Retinal pigment epithelial cell (primary cell): Measurements from ENCODE around the gene ETV1.

Source experiments
- DNase-seq: peaks from one replicate; pipeline ENCODE4 v3.0.0-alpha.2; 2010; ENCODE audit warnings: low read depth
- H3K4me3 ChIP-seq: 2 replicates; pipeline ENCODE4 v1.5.1; 2011; ENCODE audit warnings: mild to moderate bottlenecking, low read length, control low read depth, moderate library complexity
- TF ChIP-seq, protein P1 (sequence below): conservative IDR thresholded peaks from 2 replicates; pipeline ENCODE4 v1.5.1; 2011; ENCODE audit warnings: low read depth, low read length, control low read depth, inconsistent platforms

The ETV1 gene

DNA sequence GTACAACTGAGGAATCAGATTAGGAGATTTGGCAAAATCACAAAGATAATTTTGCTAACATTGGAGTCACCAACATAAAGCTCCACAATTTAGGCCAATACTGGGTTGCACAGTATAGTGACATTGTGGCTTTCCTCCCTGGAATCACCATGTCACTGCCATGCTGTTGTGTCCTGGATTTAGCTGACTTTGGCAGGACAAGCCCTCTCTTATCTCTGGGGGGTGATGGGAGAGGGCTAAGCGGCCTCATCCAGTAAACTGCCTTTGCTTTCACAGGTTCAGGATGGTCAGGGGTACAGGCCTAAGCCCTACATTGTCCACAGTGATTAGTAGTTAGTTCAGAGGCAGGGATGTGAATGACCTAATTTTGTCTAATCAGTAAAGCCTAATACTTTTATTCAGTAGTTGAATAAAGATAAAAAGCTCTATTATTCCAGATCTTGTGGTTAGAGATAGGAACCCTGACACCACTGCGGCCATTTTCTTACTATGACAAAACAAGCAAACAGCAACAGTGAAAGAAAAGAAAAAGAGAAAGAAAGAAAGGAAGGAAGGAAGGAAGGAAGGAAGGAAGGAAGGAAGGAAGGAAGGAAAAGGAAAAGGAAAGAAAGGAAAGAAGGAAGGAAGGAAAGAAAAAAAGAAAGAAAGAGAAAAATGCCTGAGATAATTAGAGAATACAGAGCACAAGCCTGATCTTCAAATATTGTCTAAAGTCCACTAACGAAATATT, 140.1 kb downstream of the ETV1 start:
- TF ChIP-seq, protein P1, sequence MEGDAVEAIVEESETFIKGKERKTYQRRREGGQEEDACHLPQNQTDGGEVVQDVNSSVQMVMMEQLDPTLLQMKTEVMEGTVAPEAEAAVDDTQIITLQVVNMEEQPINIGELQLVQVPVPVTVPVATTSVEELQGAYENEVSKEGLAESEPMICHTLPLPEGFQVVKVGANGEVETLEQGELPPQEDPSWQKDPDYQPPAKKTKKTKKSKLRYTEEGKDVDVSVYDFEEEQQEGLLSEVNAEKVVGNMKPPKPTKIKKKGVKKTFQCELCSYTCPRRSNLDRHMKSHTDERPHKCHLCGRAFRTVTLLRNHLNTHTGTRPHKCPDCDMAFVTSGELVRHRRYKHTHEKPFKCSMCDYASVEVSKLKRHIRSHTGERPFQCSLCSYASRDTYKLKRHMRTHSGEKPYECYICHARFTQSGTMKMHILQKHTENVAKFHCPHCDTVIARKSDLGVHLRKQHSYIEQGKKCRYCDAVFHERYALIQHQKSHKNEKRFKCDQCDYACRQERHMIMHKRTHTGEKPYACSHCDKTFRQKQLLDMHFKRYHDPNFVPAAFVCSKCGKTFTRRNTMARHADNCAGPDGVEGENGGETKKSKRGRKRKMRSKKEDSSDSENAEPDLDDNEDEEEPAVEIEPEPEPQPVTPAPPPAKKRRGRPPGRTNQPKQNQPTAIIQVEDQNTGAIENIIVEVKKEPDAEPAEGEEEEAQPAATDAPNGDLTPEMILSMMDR: no peak
- DNase-seq: no peak
- no peak overlapping the region for H3K4me3 ChIP-seq

DNA sequence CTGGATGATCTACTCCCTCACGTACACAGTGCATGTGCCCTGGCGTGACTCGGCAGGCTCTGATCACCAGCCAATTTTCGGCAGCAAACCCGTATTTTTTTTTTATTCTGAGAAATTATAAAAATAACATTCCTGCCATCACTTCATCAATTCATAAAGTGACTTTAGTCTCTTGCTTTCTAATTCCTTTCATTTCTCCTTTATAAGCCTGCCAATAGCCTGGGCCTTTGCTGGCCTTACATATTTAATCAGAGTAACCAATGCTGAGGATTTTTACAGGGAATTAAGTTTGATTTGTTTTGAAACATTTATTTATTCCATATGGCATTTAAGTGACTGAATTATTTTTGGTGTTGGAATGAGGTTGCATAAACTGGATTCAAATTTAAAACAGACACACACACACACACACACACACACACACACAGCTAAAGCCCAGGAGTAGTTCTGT, 140.8 kb downstream of the ETV1 start:
- TF ChIP-seq, protein P1: no peak
- DNase-seq: no peak
- no peak overlapping the region for H3K4me3 ChIP-seq

DNA sequence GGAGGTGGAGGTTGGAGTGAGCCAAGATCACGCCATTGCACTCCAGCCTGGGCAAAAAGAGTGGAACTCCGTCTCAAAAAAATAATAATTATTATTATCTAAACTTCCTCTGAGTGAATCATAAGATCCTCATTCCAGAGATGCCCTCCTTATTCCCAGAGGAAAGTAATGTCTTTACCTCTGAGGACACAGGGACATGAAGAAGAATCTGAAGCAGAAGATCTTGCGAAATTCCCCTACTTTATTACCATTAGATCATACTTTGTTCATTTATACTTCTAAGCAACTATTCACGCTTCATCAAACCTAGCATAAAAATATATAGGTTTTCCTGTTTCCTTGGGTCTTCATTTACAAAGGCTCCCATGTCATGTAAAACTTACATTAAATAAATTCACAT, 143.1 kb downstream of the ETV1 start:
- DNase-seq: no peak
- TF ChIP-seq, protein P1: no peak
- H3K4me3 ChIP-seq: no peak overlapping the region

DNA sequence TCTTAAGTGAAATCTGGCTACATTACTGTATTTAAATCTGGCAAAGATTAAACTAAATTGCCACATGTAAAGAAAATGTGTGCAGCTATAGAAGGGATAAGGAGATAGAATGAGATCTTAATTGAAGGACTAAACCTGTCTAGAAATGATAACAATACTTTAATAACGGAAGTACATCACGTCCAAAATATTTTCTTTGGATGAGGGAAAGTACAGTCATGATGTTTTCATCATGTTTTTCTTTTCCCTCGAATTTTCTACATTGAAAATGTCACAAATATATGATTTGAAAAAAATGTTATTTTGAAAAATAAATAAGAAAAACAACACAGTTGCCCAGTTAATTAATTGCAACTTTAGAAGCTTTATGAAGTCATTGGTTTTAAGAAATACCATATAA, 143.9 kb downstream of the ETV1 start:
- no peak overlapping the region for H3K4me3 ChIP-seq
- DNase-seq: no peak
- TF ChIP-seq, protein P1: no peak

DNA sequence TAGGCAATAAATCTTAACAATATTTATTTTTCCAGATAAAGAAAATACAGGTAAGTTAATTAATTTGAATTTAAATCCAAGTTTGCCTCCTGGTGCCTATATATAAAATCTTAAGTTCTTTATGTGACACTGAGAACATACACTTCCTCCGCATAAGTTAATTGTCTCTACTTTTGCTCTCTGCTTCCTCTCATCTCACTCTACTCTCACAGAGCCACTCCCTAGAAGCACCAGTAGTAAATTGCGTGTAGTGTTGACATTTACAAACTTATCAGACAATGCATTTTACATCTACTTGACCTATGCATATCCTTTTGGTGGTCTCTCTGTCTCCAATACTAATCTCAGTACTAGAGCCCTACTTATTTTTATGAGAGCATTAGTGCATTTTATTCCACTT, 144.5 kb downstream of the ETV1 start:
- H3K4me3 ChIP-seq: no peak overlapping the region
- TF ChIP-seq, protein P1: no peak
- no peak for DNase-seq

DNA sequence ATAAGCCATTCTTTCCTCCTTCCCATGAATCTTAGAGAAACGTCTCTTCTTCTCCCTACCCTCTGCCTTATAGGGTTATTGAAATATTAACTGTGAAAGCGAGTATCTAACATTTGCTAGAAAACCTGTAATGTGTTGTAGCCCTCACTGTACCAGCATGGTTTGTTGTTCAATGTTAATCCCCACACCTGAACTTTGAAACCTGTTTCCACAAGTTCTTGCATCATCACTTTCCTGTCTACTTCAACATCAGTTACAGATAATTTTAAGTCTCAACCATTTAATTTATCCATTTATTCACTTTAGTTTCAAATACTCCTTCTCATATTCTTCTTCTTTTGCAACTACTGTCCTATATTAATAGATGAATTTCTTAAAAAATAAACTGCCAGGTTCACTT, 148.2 kb downstream of the ETV1 start:
- DNase-seq: no peak
- H3K4me3 ChIP-seq: no peak overlapping the region
- TF ChIP-seq, protein P1: no peak
